GM21576 (cell line): ENCODE measurements around the gene KDM5A.

Experiments used
- ATAC-seq: cut with Tn5 transposase; IDR thresholded peaks from one replicate; pipeline ENCODE4 v1.9.1; 2021; ENCODE audit warnings: mild to moderate bottlenecking, moderate library complexity; ENCODE audit not compliant: unreplicated experiment

KDM5A gene

DNA sequence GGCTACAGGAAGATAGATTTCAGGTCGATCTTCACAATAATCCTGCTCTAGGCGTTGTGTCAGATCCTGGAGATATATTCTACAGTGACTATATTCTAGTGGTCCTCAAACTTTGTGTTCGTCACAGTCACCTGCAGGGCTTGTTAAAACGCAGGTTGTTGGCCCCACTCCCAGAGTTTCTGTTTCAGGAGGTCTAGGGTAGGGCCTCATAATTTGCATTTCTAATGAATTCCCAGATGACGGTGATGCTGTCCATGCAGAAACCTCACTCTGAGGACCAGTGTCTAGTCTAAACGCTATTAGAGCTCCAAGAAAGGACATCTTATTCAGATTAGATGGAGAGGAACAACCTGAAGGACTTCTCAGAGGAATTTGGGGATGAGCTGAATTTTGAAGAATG is 113.3 kb downstream of the KDM5A start:
- no peak for ATAC-seq

GRCh38 chr12:273382-273781 is 115.7 kb downstream of the KDM5A start:
- no peak for ATAC-seq

DNA sequence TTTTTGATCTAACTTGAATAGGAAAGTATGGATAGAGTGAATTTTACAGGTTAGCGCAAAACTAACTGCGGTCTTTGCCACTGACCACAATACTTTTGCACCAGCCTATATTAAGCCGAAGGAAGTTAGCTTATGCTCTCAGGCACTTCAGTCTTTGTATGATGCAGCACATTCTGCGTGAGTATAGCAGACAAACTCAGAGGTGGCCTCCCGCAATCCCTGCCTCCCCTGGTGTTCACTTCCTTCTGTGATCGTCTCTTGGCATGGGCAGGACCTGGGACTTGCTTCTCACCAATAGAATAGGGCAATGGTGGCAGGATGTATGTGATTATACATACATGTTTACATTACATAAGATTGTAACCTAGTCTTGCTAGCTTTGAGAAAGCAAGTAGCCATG is 116.2 kb downstream of the KDM5A start:
- no peak for ATAC-seq

DNA sequence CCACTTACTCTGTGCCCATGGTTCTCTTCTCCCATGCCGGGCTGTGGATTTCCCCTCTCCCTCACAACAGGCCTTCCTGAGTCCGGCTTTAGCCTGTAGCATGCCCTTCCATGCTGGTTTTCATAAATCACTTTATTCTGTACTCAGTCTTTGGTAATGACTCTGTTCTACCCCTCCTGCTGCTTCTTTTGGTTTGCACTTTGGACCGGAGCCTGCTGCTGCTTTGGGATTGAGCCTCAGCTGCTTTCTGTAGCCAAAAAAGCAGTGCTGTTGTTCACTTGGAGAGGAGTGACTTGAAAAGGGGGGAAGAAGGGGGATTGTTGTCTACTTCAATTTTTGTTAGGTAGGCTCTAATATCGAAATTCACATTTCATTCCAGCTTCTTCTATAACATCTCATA is 118.0 kb downstream of the KDM5A start:
- ATAC-seq = no peak

DNA sequence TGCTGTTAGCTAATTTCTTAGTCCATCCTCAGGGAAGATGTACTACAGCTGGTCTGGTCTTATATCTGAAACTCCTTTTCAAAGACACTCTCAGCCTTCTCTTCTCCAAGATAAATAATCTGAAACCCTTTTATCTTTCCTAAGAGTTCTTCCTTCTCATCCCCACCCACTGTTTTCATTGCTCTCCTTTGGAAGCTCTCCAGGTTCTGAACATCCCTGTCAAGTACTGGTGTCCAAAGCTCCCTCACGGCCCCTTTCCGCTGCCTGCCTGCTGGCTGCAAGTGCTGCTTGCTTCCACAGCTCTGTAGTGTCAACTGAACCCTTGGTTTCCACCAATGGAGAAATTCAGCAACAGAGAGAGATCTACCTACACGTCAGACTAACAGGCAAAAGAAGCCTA is 119.9 kb downstream of the KDM5A start:
- ATAC-seq = no peak

DNA sequence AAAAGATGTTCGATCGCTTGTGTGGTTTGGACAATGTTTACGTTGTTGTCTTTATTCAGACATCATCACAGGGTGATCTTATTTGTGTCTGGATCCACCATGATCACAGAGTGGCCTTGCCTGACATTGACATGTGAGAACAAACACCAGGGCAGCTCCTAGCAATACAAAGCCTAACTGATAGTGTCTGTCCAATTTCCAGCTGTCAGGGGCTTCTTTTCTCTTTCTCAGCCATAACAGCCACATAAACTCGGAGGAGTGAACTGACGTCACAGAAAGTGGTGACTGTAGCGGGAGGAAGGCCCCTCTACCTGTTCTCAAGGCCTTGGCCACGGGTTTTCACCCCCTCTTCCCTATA is 120.7 kb downstream of the KDM5A start:
- ATAC-seq = no peak

DNA sequence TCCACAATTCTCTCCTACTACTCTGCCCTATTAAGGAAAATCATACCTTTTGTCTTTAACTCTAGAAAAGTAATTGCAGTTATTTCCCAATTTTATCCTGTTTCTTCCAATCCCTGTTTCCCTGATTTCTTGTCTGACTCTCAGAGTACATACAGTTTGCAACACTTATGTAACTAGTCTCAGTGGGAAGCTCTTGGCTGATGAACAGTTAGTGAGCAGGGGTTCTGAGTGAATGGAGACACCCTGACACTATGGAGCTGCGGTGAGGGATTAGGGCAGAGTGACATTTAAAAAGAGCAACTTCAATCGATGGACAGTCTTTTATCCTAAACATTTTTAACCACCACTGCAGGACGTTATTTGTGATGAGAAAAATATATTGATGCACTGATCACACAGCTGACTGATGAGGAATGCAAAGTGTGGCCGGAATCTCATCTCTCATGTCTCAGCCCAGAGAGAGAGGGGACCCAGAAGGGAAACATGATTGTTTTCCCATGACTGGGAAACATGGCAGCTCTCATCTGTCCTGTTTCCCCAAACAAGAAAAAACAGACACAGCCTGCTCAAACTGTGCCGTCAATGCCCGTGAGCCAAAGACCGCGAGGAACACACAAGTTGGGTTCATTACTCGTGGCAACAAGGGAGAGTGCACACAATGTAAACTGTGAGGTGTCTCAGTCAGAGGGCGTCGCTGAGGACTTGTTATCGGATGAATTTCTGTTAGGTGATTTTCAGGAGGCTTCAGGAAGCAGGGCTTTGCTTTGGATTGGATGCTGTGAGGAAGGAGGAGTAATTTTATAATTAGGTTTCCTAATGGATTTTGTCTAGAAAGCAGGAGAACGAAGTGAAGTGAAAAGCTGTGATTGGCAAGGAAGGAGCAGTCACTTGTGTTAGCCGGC is 121.3 kb downstream of the KDM5A start:
- ATAC-seq = no peak

GRCh38 chr12:265096-265495 is 124.0 kb downstream of the KDM5A start:
- no peak for ATAC-seq

DNA sequence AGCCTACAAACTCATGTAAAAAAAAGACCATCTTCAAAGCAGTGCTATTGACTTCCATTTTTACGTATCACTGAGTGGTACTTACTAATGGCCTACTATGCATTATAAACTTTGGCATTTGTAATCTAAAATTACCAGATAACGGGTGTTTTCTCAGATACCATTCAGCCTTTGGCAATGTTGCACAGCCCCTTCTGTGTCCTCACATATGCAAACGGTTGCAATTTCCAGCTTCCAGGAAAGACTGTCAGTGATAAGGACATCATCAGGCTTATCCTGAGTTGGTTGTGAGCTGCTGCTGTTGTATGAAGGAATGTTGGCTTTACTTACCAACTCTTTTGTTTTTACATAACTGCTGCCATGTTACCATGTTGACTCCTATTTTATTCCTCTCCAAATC is 124.9 kb downstream of the KDM5A start:
- ATAC-seq = no peak

DNA sequence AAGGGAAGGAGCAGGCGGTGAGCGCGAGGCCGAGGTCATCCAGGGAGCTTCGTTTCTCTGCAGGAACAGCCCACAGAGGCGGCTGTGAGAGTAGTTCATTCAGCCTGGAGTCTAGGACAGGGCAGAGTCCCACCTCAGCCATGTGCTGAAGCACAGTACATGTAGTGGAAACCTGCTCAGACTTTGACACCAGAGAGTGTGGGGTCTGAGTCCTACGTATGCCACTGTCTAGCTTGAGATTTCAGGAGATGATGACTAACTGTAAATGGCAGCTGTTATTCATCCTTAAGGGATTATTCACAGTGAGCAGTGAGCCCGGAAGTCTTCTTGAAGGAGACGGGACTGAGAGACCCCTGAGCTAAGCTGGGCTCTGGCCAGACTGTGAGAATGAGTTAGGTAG is 125.5 kb downstream of the KDM5A start:
- ATAC-seq = no peak

GRCh38 chr12:262817-263216 is 126.3 kb downstream of the KDM5A start, which contains the start of gene SLC6A13:
Gene SLC6A13 (minus strand): TSS chr12:262836. CDS start chr12:260052, 2,784 bp downstream.
- ATAC-seq = no peak

GRCh38 chr12:262113-262512 is 127.0 kb downstream of the KDM5A start:
- no peak for ATAC-seq

GRCh38 chr12:257521-258321 is 131.4 kb downstream of the KDM5A start:
- ATAC-seq = no peak

DNA sequence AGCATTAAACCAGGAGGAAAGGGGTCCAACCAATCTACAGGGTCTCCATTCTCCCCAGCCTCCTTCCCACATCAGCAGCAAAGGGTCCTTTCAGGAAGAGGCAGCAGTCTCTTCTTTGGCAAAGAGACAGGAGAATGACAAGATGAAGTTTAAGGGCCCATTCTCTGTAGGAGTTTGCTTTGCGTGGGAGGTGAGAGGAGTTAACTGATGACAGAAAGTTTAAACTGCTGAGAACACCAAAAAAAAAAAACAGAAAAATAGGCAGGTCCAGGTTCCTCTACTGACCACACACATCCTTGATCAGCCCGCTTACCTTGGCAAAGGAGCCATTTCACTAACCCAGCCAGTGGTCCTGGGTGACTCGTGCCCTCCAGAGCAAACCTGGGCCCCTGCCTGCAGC is 132.2 kb downstream of the KDM5A start:
- ATAC-seq = no peak

- no peak for ATAC-seq
These were observed 132.9 kb downstream of the KDM5A start for GRCh38 chr12:256225-256624.

DNA sequence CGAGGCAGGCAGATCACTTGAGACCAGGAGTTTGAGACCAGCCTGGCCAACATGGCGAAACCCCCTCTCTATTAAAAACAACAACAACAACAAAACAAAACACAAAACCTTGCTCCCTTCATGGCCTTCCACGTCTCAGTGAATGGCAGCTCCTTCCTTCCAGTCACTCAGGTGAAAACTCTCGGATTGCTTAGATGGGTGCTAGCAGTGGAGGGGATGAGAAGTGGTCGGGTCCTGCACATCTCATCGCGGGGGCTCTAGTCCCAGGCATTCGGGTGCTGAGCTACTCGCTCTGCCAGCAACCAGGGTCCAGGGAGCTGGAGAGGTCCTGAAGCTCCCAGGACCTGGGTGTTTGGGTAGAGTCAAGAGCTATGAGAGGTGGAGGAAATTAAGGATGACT is 134.2 kb downstream of the KDM5A start:
- no peak for ATAC-seq

GRCh38 chr12:254039-254438 is 135.1 kb downstream of the KDM5A start:
- ATAC-seq = no peak

- no peak for ATAC-seq
These were observed 135.8 kb downstream of the KDM5A start for GRCh38 chr12:253116-253831.

DNA sequence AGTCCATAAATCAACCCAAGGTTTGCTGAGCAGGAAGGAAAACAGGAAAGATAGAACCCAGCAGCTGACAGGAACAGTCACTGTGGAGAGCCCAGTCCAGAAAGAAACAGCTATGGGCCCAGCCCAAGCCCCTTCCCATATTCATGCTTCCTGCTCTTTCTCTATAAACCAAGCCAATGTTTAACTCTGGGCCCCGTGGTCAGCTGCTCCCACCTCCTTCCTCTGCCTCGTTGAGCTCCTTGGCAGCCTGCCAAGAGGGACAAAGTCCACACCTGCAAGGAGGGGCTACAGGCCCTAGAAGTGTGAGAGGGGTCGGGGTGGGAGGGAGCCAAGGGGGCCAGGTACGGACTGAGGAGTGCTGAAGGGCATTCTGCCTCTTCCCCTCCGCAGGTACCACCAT is 136.5 kb downstream of the KDM5A start:
- no peak for ATAC-seq

DNA sequence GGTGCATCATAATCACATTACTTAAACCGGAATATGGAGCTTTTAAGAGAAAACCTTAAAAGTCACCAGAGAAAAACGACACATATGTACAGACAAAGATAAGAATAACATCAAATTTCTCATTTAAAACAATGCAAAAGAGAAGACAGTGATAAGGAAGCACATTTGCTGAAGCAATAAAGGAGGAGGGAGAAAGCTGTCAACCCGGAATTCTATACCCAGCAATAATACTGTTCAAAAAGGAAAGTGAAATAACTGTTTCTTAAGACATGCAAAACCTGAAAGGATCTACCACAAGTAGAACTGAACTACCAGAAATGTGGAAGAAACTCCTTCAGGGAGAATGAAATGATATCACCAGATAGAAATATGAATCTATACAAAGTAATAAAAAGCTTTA is 141.8 kb downstream of the KDM5A start:
- no peak for ATAC-seq

- ATAC-seq = no peak
These were observed 145.7 kb downstream of the KDM5A start for GRCh38 chr12:243381-243780.
